ENCODE data around the gene SENP5. TPM values are rescaled to one million over a fixed set of nuclear protein-coding genes. Genes with fewer than 3 reads are reported as not detected.
"Not testable (repeated sequence)": the region's sequence is repeated elsewhere in the genome, so short reads cannot be mapped to it uniquely, and the experiment has no call there.

The SENP5 gene
- total RNA-seq (67.5 TPM), polyA plus RNA-seq (1 to 10 TPM; 6.2 to 9.8 (median 6.8) TPM)

- peaks cover 0 to 36% (median 24%) of the 10 kb centered on the region in 4 donors for H3K4me1 Mint-ChIP-seq
- H3K9me3 Mint-ChIP-seq = peaks cover 0 to 4% (median 0%) of the 10 kb centered on the region in 7 donors
- Histone ChIP-seq H3K4me3 (ENCODE audit: low read depth, low read length) (peak within 1 kb of the TSS; percentile 88), H3K4me1 (ENCODE audit: control insufficient read depth, insufficient read depth, low read length, poor library complexity, severe bottlenecking) (peaks cover 25% of the 10 kb centered on the region), H3K27ac (ENCODE audit: insufficient read depth, low read length, poor library complexity, severe bottlenecking) (peak within 1 kb of the TSS; percentile 93), H3K9me3 (ENCODE audit: control insufficient read depth in 2 of 2, low read length in 2 of 2) (peaks cover 0 to 4% of the 10 kb centered on the region in 2 experiments), H3K36me3 (ENCODE audit: control insufficient read depth, insufficient read depth, low read length) (peaks cover 5% of the 10 kb centered on the region), H3K27me3 (ENCODE audit: control insufficient read depth, insufficient read depth, low read length) (no peaks in the 10 kb centered on the region)
- peak within 1 kb of the TSS; percentile 93 to 96 (median 96) for H3K27ac Mint-ChIP-seq
- ATAC-seq (ENCODE audit: low read depth in 2 of 2) = peak; percentile 98
- peak within 1 kb of the TSS; percentile 96 to 99 (median 96) for H3K4me3 Mint-ChIP-seq
- peaks cover 6% of the 10 kb centered on the region for H3K27me3 Mint-ChIP-seq
- H3K36me3 Mint-ChIP-seq = no peaks in the 10 kb centered on the region
- peak; percentile 86 to 92 (median 87) for DNase-seq
These were observed at the start of gene SENP5 for GRCh38 chr3:196867507-196868296. Gene SENP5, plus strand, starts transcription at chr3:196867920. Its CDS starts 17,262 bp downstream, at chr3:196885182.

DNA sequence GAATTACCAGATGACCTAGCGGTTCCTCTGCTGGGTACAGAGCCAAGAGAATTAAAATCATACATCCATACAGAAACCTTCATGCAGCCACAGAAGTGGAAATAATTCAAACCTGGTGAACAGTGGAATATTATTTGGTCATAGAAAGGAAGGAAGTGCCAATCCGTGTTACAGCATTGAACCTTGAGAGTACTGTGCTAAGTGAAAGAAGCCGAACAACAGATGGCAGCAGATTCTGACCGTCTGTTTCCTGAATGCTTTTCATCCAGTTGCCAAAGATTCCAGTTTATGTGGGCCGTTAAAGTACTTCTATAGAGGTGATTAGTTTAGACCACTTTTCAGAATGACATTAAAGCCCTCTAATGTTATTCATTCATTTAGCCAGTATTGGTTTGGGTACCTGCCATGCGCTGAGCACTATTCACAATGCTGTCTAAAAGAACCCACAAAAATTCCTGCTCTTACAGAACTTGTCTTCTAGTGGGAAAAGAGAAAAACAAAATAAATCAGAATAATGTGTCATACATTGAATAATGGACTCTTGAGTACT is 45.8 kb upstream of the SENP5 start:
- H3K36me3 ChIP-seq (ENCODE audit: control insufficient read depth, insufficient read depth, low read length) = peaks cover 86% of the 10 kb centered on the region

DNA sequence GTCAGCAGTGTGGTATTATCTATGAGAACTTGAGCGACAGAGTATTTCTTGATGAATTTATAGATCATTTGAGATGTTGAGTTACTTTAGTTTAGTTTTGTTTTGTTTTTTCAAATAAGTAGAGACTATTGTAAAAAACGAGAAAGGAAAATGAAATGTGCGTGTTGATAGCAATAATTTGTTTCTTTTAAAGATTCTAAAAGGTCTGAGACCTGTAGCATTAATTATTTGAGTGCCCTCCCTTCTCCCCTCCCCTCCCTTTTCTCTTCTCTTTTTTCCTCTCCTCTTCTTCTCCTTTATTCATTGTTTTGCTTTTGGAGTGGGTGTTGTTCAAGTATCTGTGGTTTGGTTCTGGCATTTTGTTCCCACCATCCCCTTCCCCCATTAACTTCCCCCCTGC is 38.1 kb upstream of the SENP5 start:
- H3K4me3 Mint-ChIP-seq; H3K27me3 ChIP-seq (ENCODE audit: control insufficient read depth, insufficient read depth, low read length); H3K4me1 Mint-ChIP-seq; H3K4me3 ChIP-seq (ENCODE audit: low read depth, low read length); H3K9me3 Mint-ChIP-seq; H3K4me1 ChIP-seq (ENCODE audit: control insufficient read depth, insufficient read depth, low read length, poor library complexity, severe bottlenecking); ATAC-seq (ENCODE audit: low read depth in 2 of 2); H3K27ac Mint-ChIP-seq; H3K27ac ChIP-seq (ENCODE audit: insufficient read depth, low read length, poor library complexity, severe bottlenecking); H3K9me3 ChIP-seq (ENCODE audit: control insufficient read depth in 2 of 2, low read length in 2 of 2); H3K27me3 Mint-ChIP-seq; DNase-seq: not testable (repeated sequence)
- peaks cover 14% of the 10 kb centered on the region for H3K36me3 Mint-ChIP-seq
- peaks cover 52% of the 10 kb centered on the region for H3K36me3 ChIP-seq (ENCODE audit: control insufficient read depth, insufficient read depth, low read length)

More for the DNA sequence above, 45.8 kb upstream of the SENP5 start:
- Mint-ChIP-seq H3K4me3 (no peak overlapping the region), H3K9me3 (no peaks in the 10 kb centered on the region), H3K36me3 (peaks cover 39% of the 10 kb centered on the region), H3K27me3 (no peaks in the 10 kb centered on the region), H3K27ac (no peak overlapping the region), H3K4me1 (peaks cover 0 to 2% (median under 1%) of the 10 kb centered on the region in 4 donors)
- Histone ChIP-seq H3K4me3 (ENCODE audit: low read depth, low read length) (no peak overlapping the region), H3K4me1 (ENCODE audit: control insufficient read depth, insufficient read depth, low read length, poor library complexity, severe bottlenecking) (no peaks in the 10 kb centered on the region), H3K9me3 (ENCODE audit: control insufficient read depth in 2 of 2, low read length in 2 of 2) (no peaks in the 10 kb centered on the region), H3K27me3 (ENCODE audit: control insufficient read depth, insufficient read depth, low read length) (no peaks in the 10 kb centered on the region), H3K27ac (ENCODE audit: insufficient read depth, low read length, poor library complexity, severe bottlenecking) (no peak overlapping the region)
- DNase-seq (no peak), ATAC-seq (ENCODE audit: low read depth in 2 of 2) (no peak)

DNA sequence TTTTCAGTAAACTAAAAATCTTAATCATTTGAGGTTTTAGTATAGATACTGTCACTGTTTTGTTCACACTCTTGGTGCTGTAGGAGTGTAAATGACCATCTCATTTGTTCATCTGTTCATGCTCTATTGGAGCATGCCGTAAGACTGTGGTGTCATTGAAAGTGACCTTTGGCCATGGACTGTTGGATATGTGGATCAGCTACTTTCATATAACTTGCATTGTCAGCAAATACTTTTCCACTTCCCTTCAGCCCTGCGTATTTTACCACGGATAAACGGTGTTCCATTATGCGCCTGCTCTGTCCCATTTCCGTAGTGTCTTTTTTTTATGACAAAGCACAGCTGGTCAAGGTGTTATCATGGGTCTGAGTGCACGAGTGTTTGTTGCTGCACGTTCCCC is 32.6 kb upstream of the SENP5 start:
- peak overlapping the region in 1 of 3 donors; percentile 51 for H3K27ac Mint-ChIP-seq

DNA sequence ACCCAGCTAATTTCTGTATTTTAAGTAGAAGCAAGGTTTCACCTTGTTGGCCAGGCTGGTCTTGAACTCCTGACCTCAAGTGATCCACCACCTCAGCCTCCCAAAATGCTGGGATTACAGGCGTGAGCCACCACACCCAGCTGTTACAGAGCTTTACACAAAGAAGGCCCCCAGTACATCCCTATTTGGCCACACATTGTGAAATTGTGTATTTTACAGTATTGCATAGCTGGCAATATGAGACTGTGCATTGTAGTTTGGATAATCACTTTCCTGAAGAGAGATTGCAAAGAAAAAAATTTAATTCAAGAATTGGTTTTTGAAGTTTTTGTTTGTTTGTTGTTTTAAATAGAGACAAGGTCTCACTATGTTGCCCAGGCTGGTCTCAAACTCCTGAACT is 31.1 kb upstream of the SENP5 start:
- H3K4me3 Mint-ChIP-seq; H3K27ac Mint-ChIP-seq; H3K9me3 ChIP-seq (ENCODE audit: control insufficient read depth in 2 of 2, low read length in 2 of 2); H3K36me3 Mint-ChIP-seq; H3K27me3 ChIP-seq (ENCODE audit: control insufficient read depth, insufficient read depth, low read length); ATAC-seq (ENCODE audit: low read depth in 2 of 2); H3K4me3 ChIP-seq (ENCODE audit: low read depth, low read length); H3K9me3 Mint-ChIP-seq; H3K4me1 Mint-ChIP-seq; H3K4me1 ChIP-seq (ENCODE audit: control insufficient read depth, insufficient read depth, low read length, poor library complexity, severe bottlenecking); H3K36me3 ChIP-seq (ENCODE audit: control insufficient read depth, insufficient read depth, low read length); H3K27ac ChIP-seq (ENCODE audit: insufficient read depth, low read length, poor library complexity, severe bottlenecking); DNase-seq; H3K27me3 Mint-ChIP-seq: not testable (repeated sequence)

More for the DNA sequence above, 32.6 kb upstream of the SENP5 start:
- Histone ChIP-seq H3K27ac (ENCODE audit: insufficient read depth, low read length, poor library complexity, severe bottlenecking) (no peak overlapping the region), H3K4me3 (ENCODE audit: low read depth, low read length) (no peak overlapping the region), H3K27me3 (ENCODE audit: control insufficient read depth, insufficient read depth, low read length) (no peaks in the 10 kb centered on the region), H3K4me1 (ENCODE audit: control insufficient read depth, insufficient read depth, low read length, poor library complexity, severe bottlenecking) (no peaks in the 10 kb centered on the region), H3K36me3 (ENCODE audit: control insufficient read depth, insufficient read depth, low read length) (peaks cover 14% of the 10 kb centered on the region), H3K9me3 (ENCODE audit: control insufficient read depth in 2 of 2, low read length in 2 of 2) (no peaks in the 10 kb centered on the region)
- H3K36me3 Mint-ChIP-seq = peaks cover 6% of the 10 kb centered on the region
- peaks cover 0 to 5% (median 2%) of the 10 kb centered on the region in 4 donors for H3K4me1 Mint-ChIP-seq
- DNase-seq (no peak), ATAC-seq (ENCODE audit: low read depth in 2 of 2) (no peak)
- H3K9me3 Mint-ChIP-seq = no peaks in the 10 kb centered on the region
- no peak overlapping the region for H3K4me3 Mint-ChIP-seq
- no peaks in the 10 kb centered on the region for H3K27me3 Mint-ChIP-seq

DNA sequence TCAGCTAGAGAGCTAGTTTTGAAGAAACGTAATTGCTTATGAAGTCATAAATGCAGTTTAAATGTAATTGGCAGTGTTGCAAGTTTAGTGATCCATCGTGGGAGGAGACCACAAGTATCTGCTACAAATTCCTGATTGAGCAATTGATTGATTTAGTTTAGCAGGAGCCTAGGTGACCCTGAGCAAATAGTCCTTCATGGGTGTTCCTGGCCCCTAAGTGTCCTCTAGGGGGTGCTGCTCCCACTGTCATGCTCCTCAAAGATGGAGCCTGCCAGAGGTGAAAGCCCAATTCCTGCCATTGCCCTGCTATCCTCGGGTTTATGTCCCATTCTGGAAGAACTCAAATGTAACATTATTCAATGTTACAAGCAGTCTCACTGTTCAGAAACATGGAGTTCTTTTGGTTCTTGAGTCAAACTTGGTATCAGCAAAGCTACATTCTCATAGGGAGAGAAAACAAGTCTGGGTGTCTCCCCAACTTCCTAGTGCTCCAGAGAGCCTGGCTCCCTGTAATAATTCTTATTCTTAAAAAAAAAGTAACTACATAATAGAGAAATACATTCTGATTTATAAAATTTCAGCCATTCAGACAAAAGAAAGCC is 29.8 kb upstream of the SENP5 start:
- Histone ChIP-seq H3K36me3 (ENCODE audit: control insufficient read depth, insufficient read depth, low read length) (no peaks in the 10 kb centered on the region), H3K9me3 (ENCODE audit: control insufficient read depth in 2 of 2, low read length in 2 of 2) (no peaks in the 10 kb centered on the region), H3K4me1 (ENCODE audit: control insufficient read depth, insufficient read depth, low read length, poor library complexity, severe bottlenecking) (no peaks in the 10 kb centered on the region), H3K27ac (ENCODE audit: insufficient read depth, low read length, poor library complexity, severe bottlenecking) (no peak overlapping the region), H3K4me3 (ENCODE audit: low read depth, low read length) (no peak overlapping the region), H3K27me3 (ENCODE audit: control insufficient read depth, insufficient read depth, low read length) (no peaks in the 10 kb centered on the region)
- H3K36me3 Mint-ChIP-seq = no peaks in the 10 kb centered on the region
- H3K27me3 Mint-ChIP-seq = peaks cover 6% of the 10 kb centered on the region
- H3K9me3 Mint-ChIP-seq = no peaks in the 10 kb centered on the region
- DNase-seq (peak; percentile 60 to 78 (median 67)), ATAC-seq (ENCODE audit: low read depth in 2 of 2) (peak; percentile 76 to 82)
- no peak overlapping the region for H3K4me3 Mint-ChIP-seq
- no peak overlapping the region for H3K27ac Mint-ChIP-seq
- H3K4me1 Mint-ChIP-seq = peaks cover 0 to 5% (median 2%) of the 10 kb centered on the region in 4 donors

DNA sequence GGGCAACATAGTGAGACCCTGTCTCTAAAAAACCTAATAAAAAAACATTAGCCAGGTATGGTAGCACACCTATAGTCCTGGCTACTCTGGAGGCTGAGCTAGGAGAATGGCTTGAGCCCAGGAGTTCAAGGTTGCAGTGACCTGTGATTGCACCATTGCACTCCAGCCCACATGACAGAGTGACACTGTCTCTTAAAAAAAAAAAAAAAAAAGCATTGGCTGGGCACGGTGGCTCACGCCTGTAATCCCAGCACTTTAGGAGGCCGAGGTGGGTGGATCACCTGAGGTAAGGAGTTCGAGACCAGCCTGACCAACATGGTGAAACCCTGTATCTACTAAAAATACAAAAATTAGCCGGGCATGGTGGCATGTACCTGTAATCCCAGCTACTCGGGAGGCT is 28.4 kb upstream of the SENP5 start:
- H3K27me3 ChIP-seq (ENCODE audit: control insufficient read depth, insufficient read depth, low read length); H3K27me3 Mint-ChIP-seq; DNase-seq; H3K27ac ChIP-seq (ENCODE audit: insufficient read depth, low read length, poor library complexity, severe bottlenecking); ATAC-seq (ENCODE audit: low read depth in 2 of 2); H3K27ac Mint-ChIP-seq; H3K4me1 ChIP-seq (ENCODE audit: control insufficient read depth, insufficient read depth, low read length, poor library complexity, severe bottlenecking); H3K36me3 ChIP-seq (ENCODE audit: control insufficient read depth, insufficient read depth, low read length); H3K36me3 Mint-ChIP-seq; H3K9me3 ChIP-seq (ENCODE audit: control insufficient read depth in 2 of 2, low read length in 2 of 2); H3K4me3 Mint-ChIP-seq; H3K4me1 Mint-ChIP-seq; H3K9me3 Mint-ChIP-seq; H3K4me3 ChIP-seq (ENCODE audit: low read depth, low read length): not testable (repeated sequence)
